ENCODE measurements around the gene FAM53B.

Gene FAM53B

DNA sequence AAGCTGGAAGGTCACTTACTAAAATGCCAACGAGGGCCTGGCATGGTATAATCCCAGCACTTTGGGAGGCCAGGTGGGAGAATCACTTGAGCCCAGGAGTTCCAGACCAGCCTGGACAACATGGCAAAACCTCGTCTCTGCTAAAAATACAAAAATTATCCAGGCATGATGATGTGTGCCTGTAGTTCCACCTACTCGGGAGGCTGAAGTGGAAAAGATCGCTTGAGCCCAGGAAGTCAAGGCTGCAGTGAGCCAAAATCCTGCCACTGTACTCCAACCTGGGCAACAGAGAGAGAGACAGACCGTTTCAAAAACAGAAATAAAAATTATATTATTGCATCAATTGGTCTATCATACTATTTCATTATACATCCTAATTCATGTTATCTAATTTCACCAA lies 18.1 kb upstream of the FAM53B start:
- TF ChIP-seq CTCF (IDR thresholded peaks at IDR 0.05) (no peak), ZFX (IDR thresholded peaks at IDR 0.05; ENCODE audit: borderline replicate concordance) (no peak)
- H3K27ac ChIP-seq, result no peak overlapping the region

DNA sequence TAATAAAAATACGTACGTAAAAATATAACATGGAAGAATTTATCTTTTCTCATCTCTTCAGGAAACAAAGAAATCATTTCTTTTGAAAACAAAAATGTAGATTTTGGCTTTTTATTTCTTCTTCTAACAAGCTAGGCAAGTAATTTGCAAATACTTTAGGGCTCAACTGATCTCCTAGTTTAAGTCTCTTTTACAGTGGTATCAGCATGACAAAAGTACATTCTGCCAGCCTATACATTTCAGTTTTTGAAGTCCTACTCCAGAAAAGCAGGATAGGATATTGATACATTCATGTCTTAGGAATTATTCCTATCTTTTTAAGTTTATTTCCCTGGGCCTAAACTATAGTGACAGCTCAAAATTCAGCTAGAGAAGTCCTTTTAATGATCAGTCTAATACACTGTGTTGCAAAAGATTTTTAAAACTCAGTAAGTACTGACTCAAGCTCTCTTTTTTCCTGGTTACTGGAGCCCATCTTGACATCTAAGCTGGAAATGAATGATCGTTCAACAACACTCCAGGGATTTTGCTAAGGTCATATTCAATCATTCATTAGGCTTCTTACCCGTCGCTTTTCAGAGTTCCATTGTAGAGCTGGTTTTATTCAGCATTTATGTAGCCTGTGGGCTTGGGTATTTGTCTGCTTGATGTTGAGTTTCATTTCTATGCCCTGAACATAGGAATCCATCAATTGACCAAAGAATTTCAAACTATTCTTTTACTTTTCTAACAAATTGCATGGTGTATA lies 12.2 kb upstream of the FAM53B start:
- TF ChIP-seq ZFX (IDR thresholded peaks at IDR 0.05; ENCODE audit: borderline replicate concordance), result no peak
- TF ChIP-seq CTCF (IDR thresholded peaks at IDR 0.05), result no peak
- no peak overlapping the region for H3K27ac ChIP-seq

- H3K27ac ChIP-seq, result no peak overlapping the region
- no peak for TF ChIP-seq CTCF (IDR thresholded peaks at IDR 0.05)
- no peak for TF ChIP-seq ZFX (IDR thresholded peaks at IDR 0.05; ENCODE audit: borderline replicate concordance)
Measured at GRCh38 chr10:124755581-124755980, 11.4 kb upstream of the FAM53B start.

GRCh38 chr10:124754227-124754626 lies 10.0 kb upstream of the FAM53B start:
- TF ChIP-seq CTCF (IDR thresholded peaks at IDR 0.05) (no peak), ZFX (IDR thresholded peaks at IDR 0.05; ENCODE audit: borderline replicate concordance) (no peak)
- no peak overlapping the region for H3K27ac ChIP-seq

DNA sequence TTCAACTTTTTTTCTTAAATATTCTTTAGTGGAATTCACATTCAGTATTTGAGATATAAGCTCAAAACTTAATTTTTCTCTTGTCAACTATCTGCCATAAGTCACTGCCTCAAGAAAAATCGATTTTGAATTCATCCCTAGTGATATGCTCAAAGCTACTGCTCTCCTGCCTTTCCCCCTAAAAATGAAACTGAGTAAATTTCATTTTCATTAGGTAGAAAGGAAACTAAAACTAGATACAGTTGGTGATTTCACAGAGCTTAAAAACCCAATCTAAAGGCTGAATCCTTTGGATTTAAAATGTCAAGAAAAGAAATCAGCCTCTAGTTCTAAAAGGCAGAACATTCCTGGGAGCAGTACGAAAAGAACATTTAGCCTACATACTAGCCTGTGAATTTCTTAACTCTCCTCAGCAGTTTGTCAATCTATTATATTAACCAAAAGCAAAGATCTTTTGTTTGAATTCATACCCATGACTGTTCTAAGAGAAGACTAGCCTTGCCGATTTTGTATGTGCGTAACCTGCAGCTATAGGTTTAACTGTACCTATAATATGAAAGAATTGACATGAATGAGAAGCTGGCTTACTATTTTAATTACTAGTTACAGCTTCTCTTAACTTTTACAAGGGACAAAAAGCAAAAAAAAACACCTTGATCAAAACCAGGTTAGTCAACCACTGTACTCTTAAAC lies 4.9 kb upstream of the FAM53B start:
- H3K27ac ChIP-seq, result no peak overlapping the region
- TF ChIP-seq CTCF (IDR thresholded peaks at IDR 0.05) (no peak), ZFX (IDR thresholded peaks at IDR 0.05; ENCODE audit: borderline replicate concordance) (no peak)

- no peak for TF ChIP-seq CTCF (IDR thresholded peaks at IDR 0.05)
- TF ChIP-seq ZFX (IDR thresholded peaks at IDR 0.05; ENCODE audit: borderline replicate concordance), result no peak
- H3K27ac ChIP-seq, result no peak overlapping the region
Measured at GRCh38 chr10:124748166-124748565, 4.0 kb upstream of the FAM53B start.

DNA sequence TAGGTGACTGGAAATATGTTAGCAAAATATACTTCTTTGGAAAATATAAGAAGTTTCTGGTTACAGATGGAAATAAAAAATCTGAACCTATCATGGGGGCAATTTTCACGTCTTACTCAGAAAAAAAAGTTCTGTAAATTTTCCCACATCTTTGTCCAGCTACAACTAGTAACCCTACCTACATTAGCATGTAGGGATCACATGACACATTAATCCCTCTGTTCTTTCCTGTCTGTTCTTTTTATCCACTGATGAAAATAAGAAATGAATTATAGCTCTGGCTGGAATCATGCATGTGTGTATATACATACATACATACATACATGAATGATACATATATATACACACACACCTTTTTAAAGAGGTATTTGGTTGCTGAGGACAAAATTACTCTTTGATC lies 3.6 kb upstream of the FAM53B start:
- no peak for TF ChIP-seq CTCF (IDR thresholded peaks at IDR 0.05)
- no peak for TF ChIP-seq ZFX (IDR thresholded peaks at IDR 0.05; ENCODE audit: borderline replicate concordance)
- H3K27ac ChIP-seq, result no peak overlapping the region

Measured in 22Rv1 (cell line).